ENCODE measurements around the gene PKNOX2.

PKNOX2 gene

GRCh38 chr11:125404811-125405790 lies 240.6 kb downstream of the PKNOX2 start:
- DNase-seq (ENCODE audit: low read depth, low spot score): peak; percentile 32

DNA sequence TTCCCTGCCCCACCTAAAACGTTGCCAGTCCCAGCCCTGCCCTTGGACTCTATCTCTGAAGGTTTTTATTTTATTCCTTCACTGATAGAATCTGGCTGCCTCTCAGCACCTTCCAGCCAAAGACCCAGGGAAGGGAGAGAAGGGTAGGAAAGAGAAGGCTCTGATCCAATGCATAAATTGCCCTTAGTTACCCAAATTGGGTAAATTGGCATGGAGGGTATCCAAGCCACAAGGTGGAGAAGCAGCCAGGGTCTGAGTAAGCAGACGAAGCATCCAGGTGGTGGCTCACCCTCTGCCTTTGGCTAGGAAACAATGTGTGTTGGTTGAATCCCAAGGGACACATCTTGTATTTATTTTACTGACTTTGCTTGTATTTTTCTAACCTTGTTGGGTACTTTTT lies 242.5 kb downstream of the PKNOX2 start:
- no peak for DNase-seq (ENCODE audit: low read depth, low spot score)

- DNase-seq (ENCODE audit: low read depth, low spot score): no peak
Measured at GRCh38 chr11:125408311-125408711, 243.8 kb downstream of the PKNOX2 start.

GRCh38 chr11:125410091-125410490 lies 245.5 kb downstream of the PKNOX2 start:
- DNase-seq (ENCODE audit: low read depth, low spot score): no peak

DNA sequence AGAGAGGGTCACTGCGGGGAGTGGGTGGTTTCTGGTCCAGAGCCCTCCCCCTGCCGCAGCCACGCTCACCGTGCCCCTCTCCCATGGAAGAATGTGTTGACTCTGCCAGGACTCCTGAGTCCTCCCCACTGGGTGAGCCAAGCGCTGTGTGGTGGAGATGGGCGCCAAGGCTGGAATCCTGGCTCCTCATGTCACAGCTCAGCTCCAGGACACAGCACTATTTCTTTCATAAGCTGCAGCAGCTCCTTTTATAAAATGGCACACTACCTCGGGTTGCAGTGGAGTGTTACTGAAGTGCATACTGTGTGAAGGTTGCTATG lies 247.6 kb downstream of the PKNOX2 start:
- DNase-seq (ENCODE audit: low read depth, low spot score): no peak

GRCh38 chr11:125412509-125412908 lies 248.0 kb downstream of the PKNOX2 start:
- no peak for DNase-seq (ENCODE audit: low read depth, low spot score)

- no peak for DNase-seq (ENCODE audit: low read depth, low spot score)
Measured at GRCh38 chr11:125413226-125413625, 248.7 kb downstream of the PKNOX2 start.

GRCh38 chr11:125414121-125414520 lies 249.6 kb downstream of the PKNOX2 start:
- no peak for DNase-seq (ENCODE audit: low read depth, low spot score)

DNA sequence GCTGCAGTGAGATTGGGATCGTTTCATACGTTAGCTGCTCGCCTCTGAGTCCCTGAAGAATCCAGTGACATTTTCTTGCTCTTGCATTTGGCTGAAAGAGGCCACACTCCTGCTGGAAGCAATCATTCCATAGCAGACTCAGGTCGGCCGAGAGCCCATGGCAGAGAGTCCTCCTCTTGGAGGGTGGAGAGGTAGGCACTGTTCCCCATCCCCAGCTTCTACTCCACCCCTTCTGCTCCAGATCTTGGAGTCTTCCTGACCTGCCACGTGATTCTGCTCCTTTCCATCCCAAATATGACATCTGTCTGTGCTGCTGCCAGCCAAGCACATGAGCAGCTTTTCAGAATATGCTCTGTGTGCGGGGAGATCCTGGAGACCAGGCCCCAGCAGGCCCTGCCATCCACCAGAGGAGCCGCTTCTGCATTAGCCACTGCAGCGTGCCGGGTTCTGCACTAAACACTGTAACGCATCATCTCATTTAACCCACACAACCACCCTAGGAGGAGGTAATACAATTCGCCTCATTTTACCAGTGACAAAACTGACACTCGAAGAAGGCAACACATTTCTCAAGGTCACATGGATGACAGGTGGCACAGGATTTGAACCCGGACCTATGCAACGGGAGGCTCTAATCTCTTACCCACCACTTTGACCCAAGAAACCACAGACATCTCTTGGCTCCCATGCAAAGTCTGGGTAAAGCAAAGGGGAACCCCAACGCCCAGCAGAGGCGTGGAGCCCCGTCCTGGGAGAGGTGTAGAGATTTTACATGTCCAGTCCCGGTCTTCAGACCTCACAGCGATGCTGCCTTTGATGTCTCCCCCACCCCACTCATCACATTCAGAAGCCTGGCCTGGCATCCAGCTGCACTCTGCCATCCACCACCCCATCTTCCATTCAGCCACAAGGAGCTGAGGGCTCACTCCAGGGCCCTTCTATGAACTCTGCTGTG lies 252.7 kb downstream of the PKNOX2 start:
- DNase-seq (ENCODE audit: low read depth, low spot score): no peak

DNA sequence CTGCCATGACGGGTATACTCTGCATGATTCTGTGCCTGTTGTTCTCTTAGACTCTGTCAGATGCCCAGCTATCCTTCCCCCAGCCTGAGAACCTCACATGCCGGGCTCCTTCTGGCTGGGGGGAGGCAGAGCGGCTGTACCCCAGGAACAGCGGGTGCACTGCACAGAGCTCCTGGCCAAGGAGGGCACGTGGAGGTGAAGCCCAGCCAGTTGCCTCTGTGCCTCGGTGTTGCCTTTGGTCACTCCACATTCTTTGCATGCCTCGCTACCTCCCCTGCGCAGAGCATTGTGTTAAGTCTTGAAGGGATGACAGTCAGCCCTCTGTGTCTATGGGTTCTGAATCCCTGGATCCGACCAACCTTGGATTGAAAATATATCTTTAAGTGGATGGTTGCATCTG lies 253.8 kb downstream of the PKNOX2 start:
- DNase-seq (ENCODE audit: low read depth, low spot score): no peak

DNA sequence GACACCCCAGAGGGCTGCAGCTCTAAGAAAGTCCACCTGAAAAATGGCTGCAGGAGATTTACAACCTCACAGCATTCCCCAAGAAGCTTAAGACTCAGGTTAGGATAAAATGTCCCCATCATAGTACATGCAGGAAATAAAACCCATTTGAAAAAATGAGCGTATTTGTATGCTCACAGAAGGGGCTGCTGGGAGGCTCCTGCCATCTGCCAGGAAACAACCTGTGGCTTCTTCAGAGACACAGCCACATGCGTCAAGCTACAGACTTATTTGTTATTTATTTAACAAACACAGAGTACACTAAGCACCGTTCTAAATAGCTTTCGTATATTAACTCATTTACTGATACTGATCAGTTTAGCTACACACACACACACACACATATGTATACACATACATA lies 258.1 kb downstream of the PKNOX2 start:
- no peak for DNase-seq (ENCODE audit: low read depth, low spot score)

- DNase-seq (ENCODE audit: low read depth, low spot score): no peak
Measured at GRCh38 chr11:125423247-125423849, 258.8 kb downstream of the PKNOX2 start.

DNA sequence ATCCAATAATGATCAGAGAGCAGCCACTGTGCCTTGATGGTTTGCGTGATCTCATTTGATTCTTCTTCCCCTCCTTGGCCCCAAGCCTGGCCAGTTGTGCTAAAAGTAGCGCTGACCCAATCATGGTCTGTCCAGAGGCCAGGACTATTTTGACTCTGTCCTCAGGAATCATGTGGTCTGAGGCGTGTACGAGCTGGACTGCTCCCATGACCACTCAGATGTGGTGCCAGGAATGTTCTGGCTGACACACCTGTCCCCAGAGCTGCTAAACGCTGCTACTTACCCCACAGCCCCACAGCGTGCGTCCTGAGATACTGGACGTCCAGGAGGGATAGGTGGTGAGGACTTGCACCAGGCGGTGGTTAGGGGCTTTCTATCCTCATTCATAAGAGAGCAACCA lies 261.1 kb downstream of the PKNOX2 start:
- no peak for DNase-seq (ENCODE audit: low read depth, low spot score)

GRCh38 chr11:125426818-125427528 lies 262.4 kb downstream of the PKNOX2 start:
- no peak for DNase-seq (ENCODE audit: low read depth, low spot score)

GRCh38 chr11:125428486-125429173 lies 264.1 kb downstream of the PKNOX2 start:
- no peak for DNase-seq (ENCODE audit: low read depth, low spot score)

DNA sequence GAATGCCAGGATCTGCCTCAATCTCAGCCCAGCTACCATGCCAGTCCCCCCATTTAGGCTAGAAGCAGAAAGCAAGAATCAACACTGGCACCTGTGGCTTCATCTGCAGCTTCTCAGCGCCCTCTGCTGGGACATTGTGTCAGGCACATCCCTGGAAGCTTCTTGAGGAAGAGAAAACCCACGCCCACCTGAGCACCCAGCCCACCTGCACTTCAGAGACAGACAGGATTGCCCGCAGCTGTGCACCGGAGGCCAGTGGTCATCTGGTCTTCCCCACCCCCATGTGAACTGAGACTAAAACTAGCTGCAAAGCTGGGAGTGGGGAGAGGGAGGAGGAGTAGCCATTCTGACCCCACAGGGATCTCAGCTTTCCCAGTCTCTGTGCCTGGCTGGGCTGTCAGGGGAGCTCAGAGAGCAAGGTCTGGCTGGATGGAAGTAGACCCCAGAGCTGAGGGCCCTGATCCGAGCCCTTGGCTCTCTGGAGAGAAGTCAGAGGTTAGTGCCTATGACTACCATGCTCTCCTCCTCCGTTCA lies 264.7 kb downstream of the PKNOX2 start:
- DNase-seq (ENCODE audit: low read depth, low spot score): no peak

DNA sequence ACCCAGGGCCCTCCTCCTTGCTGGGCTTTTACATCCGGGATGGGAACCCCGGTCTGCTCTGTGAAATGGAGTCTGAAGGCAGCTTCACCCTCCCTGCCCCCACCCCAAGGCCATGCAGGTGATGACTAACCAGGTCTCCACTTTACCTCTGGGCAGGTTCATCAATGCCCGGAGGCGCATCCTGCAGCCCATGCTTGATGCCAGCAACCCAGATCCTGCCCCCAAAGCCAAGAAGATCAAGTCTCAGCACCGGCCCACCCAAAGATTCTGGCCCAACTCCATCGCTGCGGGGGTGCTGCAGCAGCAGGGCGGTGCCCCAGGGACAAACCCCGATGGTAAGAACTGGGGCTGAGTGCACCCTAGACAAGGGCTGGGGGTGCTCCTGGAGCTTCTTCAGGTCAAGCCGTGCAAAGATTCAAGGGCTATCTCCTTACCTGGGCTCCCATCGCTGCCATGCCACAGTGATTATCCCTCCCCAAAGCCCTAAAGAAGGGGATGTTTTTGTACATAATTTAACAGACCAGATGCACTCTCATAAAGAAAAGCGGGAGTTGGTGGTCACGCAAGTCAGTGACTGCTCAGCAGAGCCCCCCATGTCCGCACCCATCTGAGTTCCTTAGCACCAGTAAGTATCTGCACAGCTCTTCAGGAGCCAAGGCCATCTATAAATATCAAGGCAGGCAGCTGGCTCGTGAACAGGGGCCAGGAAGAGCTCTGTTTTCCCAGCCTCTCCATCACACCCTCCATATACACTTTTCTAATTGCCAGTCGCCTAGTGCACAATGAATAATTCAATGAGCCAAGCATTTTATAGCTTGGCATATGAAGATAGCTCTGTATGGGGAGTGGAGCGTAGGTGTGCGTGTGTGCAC lies 265.5 kb downstream of the PKNOX2 start:
- no peak for DNase-seq (ENCODE audit: low read depth, low spot score)

- no peak for DNase-seq (ENCODE audit: low read depth, low spot score)
Measured at GRCh38 chr11:125431009-125431408, 266.5 kb downstream of the PKNOX2 start.

DNA sequence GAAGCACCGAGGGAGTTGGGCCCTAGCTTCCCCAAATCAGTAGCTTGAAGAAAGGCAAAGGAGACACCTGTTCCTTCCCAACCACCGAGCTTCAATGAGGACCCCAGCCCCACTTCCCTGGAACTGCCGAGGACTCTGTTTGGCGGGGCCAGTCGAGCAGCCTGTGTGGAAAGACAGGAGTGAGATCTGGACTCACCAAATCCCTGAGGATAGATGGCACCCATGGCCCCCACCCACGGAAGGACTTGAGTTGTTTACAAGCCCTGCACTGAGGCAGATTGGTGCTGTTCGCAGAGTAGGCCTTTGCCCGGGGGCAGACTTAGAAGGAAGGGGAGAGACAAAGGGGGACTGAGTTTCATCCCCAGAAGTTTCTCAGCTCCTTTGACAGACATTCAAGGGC lies 266.9 kb downstream of the PKNOX2 start:
- DNase-seq (ENCODE audit: low read depth, low spot score): no peak

All from activated CD4-positive, CD25-positive, alpha-beta regulatory T cell treated with anti-CD3 and anti-CD28 coated beads, Interleukin-2, amount 50 U/mL, for 16 hours (primary cell).